ENCODE results near the gene COL12A1. TPM values are rescaled to one million over a fixed set of nuclear protein-coding genes. Genes with fewer than 3 reads are reported as not detected.

Gene COL12A1
- total and polyA plus RNA-seq, 2 experiments from 2014 or later, result 0.39 to 6.3 TPM

DNA sequence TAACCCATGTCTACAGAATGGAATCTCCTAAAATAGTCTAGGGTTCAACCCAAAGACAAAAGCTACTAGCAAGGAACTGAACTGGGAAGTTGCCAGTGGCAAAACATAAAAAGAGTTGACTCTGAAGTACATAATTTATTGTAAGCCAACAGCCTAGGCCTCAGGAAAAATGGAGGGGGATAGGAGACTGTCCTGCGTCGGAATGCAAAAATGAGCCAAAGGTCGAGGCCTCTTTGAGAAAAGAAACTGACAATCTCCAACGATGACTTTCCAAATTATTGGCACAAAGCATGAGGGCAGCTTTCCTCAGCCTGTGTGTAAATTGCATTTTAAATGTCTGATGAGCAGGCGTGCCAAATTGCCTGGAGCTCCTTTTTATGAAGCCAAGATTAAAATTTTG is 2.1 kb downstream of the COL12A1 start:
- H3K27ac Mint-ChIP-seq, result no peak overlapping the region
- TF ChIP-seq ZNF331 (CRISPR knock-in tag; IDR thresholded peaks at IDR 0.05; ENCODE audit: low read depth), result no peak
- TF ChIP-seq, protein P1, sequence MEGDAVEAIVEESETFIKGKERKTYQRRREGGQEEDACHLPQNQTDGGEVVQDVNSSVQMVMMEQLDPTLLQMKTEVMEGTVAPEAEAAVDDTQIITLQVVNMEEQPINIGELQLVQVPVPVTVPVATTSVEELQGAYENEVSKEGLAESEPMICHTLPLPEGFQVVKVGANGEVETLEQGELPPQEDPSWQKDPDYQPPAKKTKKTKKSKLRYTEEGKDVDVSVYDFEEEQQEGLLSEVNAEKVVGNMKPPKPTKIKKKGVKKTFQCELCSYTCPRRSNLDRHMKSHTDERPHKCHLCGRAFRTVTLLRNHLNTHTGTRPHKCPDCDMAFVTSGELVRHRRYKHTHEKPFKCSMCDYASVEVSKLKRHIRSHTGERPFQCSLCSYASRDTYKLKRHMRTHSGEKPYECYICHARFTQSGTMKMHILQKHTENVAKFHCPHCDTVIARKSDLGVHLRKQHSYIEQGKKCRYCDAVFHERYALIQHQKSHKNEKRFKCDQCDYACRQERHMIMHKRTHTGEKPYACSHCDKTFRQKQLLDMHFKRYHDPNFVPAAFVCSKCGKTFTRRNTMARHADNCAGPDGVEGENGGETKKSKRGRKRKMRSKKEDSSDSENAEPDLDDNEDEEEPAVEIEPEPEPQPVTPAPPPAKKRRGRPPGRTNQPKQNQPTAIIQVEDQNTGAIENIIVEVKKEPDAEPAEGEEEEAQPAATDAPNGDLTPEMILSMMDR (conservative IDR thresholded peaks at IDR 0.05; ENCODE audit: low read depth in 2 of 2), result no peak
- TF ChIP-seq STAT1 (IDR thresholded peaks at IDR 0.05; ENCODE audit: unreplicated experiment), result no peak
- no peak for TF ChIP-seq CREB1 (CRISPR knock-in tag; IDR thresholded peaks at IDR 0.05; ENCODE audit: low read depth)
- TF ChIP-seq ZNF114 (CRISPR knock-in tag; IDR thresholded peaks at IDR 0.05), result no peak
- TF ChIP-seq, protein P2, sequence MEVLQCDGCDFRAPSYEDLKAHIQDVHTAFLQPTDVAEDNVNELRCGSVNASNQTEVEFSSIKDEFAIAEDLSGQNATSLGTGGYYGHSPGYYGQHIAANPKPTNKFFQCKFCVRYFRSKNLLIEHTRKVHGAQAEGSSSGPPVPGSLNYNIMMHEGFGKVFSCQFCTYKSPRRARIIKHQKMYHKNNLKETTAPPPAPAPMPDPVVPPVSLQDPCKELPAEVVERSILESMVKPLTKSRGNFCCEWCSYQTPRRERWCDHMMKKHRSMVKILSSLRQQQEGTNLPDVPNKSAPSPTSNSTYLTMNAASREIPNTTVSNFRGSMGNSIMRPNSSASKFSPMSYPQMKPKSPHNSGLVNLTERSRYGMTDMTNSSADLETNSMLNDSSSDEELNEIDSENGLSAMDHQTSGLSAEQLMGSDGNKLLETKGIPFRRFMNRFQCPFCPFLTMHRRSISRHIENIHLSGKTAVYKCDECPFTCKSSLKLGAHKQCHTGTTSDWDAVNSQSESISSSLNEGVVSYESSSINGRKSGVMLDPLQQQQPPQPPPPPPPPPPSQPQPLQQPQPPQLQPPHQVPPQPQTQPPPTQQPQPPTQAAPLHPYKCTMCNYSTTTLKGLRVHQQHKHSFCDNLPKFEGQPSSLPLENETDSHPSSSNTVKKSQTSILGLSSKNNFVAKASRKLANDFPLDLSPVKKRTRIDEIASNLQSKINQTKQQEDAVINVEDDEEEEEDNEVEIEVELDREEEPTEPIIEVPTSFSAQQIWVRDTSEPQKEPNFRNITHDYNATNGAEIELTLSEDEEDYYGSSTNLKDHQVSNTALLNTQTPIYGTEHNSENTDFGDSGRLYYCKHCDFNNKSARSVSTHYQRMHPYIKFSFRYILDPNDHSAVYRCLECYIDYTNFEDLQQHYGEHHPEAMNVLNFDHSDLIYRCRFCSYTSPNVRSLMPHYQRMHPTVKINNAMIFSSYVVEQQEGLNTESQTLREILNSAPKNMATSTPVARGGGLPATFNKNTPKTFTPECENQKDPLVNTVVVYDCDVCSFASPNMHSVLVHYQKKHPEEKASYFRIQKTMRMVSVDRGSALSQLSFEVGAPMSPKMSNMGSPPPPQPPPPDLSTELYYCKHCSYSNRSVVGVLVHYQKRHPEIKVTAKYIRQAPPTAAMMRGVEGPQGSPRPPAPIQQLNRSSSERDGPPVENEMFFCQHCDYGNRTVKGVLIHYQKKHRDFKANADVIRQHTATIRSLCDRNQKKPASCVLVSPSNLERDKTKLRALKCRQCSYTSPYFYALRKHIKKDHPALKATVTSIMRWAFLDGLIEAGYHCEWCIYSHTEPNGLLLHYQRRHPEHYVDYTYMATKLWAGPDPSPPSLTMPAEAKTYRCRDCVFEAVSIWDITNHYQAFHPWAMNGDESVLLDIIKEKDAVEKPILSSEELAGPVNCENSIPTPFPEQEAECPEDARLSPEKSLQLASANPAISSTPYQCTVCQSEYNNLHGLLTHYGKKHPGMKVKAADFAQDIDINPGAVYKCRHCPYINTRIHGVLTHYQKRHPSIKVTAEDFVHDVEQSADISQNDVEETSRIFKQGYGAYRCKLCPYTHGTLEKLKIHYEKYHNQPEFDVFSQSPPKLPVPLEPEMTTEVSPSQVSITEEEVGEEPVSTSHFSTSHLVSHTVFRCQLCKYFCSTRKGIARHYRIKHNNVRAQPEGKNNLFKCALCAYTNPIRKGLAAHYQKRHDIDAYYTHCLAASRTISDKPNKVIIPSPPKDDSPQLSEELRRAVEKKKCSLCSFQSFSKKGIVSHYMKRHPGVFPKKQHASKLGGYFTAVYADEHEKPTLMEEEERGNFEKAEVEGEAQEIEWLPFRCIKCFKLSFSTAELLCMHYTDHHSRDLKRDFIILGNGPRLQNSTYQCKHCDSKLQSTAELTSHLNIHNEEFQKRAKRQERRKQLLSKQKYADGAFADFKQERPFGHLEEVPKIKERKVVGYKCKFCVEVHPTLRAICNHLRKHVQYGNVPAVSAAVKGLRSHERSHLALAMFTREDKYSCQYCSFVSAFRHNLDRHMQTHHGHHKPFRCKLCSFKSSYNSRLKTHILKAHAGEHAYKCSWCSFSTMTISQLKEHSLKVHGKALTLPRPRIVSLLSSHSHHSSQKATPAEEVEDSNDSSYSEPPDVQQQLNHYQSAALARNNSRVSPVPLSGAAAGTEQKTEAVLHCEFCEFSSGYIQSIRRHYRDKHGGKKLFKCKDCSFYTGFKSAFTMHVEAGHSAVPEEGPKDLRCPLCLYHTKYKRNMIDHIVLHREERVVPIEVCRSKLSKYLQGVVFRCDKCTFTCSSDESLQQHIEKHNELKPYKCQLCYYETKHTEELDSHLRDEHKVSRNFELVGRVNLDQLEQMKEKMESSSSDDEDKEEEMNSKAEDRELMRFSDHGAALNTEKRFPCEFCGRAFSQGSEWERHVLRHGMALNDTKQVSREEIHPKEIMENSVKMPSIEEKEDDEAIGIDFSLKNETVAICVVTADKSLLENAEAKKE (CRISPR knock-in tag; IDR thresholded peaks at IDR 0.05), result no peak
- no peak for TF ChIP-seq POLR2AphosphoS5 (IDR thresholded peaks at IDR 0.05; ENCODE audit: low read depth)
- no peak for TF ChIP-seq EZH2phosphoT487 (IDR thresholded peaks at IDR 0.05; ENCODE audit: unreplicated experiment)
- TF ChIP-seq, protein P3, sequence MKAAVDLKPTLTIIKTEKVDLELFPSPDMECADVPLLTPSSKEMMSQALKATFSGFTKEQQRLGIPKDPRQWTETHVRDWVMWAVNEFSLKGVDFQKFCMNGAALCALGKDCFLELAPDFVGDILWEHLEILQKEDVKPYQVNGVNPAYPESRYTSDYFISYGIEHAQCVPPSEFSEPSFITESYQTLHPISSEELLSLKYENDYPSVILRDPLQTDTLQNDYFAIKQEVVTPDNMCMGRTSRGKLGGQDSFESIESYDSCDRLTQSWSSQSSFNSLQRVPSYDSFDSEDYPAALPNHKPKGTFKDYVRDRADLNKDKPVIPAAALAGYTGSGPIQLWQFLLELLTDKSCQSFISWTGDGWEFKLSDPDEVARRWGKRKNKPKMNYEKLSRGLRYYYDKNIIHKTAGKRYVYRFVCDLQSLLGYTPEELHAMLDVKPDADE (IDR thresholded peaks at IDR 0.05), result no peak
- TF ChIP-seq NANOG (IDR thresholded peaks at IDR 0.05; ENCODE audit: borderline replicate concordance), result no peak
- no peak for TF ChIP-seq EZH2 (IDR thresholded peaks at IDR 0.05; ENCODE audit: low read depth, unreplicated experiment)
- TF ChIP-seq, protein P4, sequence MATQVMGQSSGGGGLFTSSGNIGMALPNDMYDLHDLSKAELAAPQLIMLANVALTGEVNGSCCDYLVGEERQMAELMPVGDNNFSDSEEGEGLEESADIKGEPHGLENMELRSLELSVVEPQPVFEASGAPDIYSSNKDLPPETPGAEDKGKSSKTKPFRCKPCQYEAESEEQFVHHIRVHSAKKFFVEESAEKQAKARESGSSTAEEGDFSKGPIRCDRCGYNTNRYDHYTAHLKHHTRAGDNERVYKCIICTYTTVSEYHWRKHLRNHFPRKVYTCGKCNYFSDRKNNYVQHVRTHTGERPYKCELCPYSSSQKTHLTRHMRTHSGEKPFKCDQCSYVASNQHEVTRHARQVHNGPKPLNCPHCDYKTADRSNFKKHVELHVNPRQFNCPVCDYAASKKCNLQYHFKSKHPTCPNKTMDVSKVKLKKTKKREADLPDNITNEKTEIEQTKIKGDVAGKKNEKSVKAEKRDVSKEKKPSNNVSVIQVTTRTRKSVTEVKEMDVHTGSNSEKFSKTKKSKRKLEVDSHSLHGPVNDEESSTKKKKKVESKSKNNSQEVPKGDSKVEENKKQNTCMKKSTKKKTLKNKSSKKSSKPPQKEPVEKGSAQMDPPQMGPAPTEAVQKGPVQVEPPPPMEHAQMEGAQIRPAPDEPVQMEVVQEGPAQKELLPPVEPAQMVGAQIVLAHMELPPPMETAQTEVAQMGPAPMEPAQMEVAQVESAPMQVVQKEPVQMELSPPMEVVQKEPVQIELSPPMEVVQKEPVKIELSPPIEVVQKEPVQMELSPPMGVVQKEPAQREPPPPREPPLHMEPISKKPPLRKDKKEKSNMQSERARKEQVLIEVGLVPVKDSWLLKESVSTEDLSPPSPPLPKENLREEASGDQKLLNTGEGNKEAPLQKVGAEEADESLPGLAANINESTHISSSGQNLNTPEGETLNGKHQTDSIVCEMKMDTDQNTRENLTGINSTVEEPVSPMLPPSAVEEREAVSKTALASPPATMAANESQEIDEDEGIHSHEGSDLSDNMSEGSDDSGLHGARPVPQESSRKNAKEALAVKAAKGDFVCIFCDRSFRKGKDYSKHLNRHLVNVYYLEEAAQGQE (IDR thresholded peaks at IDR 0.05; ENCODE audit: unreplicated experiment), result no peak
- TF ChIP-seq JUNB (IDR thresholded peaks at IDR 0.05; ENCODE audit: unreplicated experiment), result no peak
- DNase-seq (ENCODE audit: low spot score), result no peak
- no peaks in the 10 kb centered on the region for H3K36me3 ChIP-seq (ENCODE audit: insufficient read depth)
- H2AFZ ChIP-seq, result no peak overlapping the region
- H3K79me2 ChIP-seq (replicated peaks; ENCODE audit: insufficient read depth), result no peaks in the 10 kb centered on the region
- H3K36me3 Mint-ChIP-seq (ENCODE audit: low read depth), result no peaks in the 10 kb centered on the region
- no peaks in the 10 kb centered on the region; the same call in 2 of the 3 replicates for H3K9me3 Mint-ChIP-seq
- peak overlapping the region; percentile 98; the same call in 1 of the 2 replicates for H3K4me2 ChIP-seq
- H3K4me3 Mint-ChIP-seq, result peak overlapping the region; percentile 78; the same call in 2 of the 3 replicates
- no peaks in the 10 kb centered on the region; the same call in 1 of the 2 replicates for H4K20me1 ChIP-seq (replicated peaks; ENCODE audit: insufficient read depth)
- H3K27me3 Mint-ChIP-seq (ENCODE audit: insufficient read depth, low read depth, poor library complexity), result peaks cover 76% of the 10 kb centered on the region
- no peak for ATAC-seq
- H3F3A ChIP-seq (replicated peaks; ENCODE audit: low read depth), result no peaks in the 10 kb centered on the region
- peaks cover 29% of the 10 kb centered on the region for H3K4me1 ChIP-seq (ENCODE audit: insufficient read depth)
- H3K27ac ChIP-seq (ENCODE audit: low read depth), result no peak overlapping the region
- peak overlapping the region; percentile 80; the same call in 1 of the 2 replicates for H3K4me3 ChIP-seq
- H3K4me1 Mint-ChIP-seq, result peaks cover 32% of the 10 kb centered on the region; the same call in 2 of the 3 replicates
- H3K27me3 ChIP-seq (ENCODE audit: insufficient read depth), result peaks cover 92% of the 10 kb centered on the region
- no peaks in the 10 kb centered on the region for H3K9me2 ChIP-seq (ENCODE audit: insufficient read depth)
